HG03565 (cell line): Measurements from ENCODE around the gene NPHP1.
"Not testable (repeated sequence)": the region's sequence is repeated elsewhere in the genome, so short reads cannot be mapped to it uniquely, and the experiment has no call there.

Experiments used
- ATAC-seq: cut with Tn5 transposase; IDR thresholded peaks from one replicate; pipeline ENCODE4 v1.9.1; 2021; ENCODE audit warnings: mild to moderate bottlenecking, moderate library complexity; ENCODE audit not compliant: unreplicated experiment

The NPHP1 gene

GRCh38 chr2:110204408-110205385 is at the start of gene NPHP1:
NPHP1 (minus strand) TSS chr2:110205013; CDS start chr2:110204968, 45 bp downstream.
- peak; percentile 90 for ATAC-seq

- ATAC-seq, result not testable (repeated sequence)
Measured at GRCh38 chr2:110248081-110248795, 43.4 kb upstream of the NPHP1 start.

GRCh38 chr2:110245488-110246435 is 40.9 kb upstream of the NPHP1 start:
- not testable (repeated sequence) for ATAC-seq

- not testable (repeated sequence) for ATAC-seq
Measured at GRCh38 chr2:110243283-110243682, 38.5 kb upstream of the NPHP1 start.

- ATAC-seq, result not testable (repeated sequence)
Measured at GRCh38 chr2:110234514-110234913, 29.7 kb upstream of the NPHP1 start.

- ATAC-seq, result not testable (repeated sequence)
Measured at GRCh38 chr2:110229886-110230285, 25.1 kb upstream of the NPHP1 start.

- not testable (repeated sequence) for ATAC-seq
Measured at GRCh38 chr2:110222626-110223025, 17.8 kb upstream of the NPHP1 start.

GRCh38 chr2:110221938-110222337 is 17.1 kb upstream of the NPHP1 start:
- ATAC-seq, result no peak

- ATAC-seq, result no peak
Measured at GRCh38 chr2:110220190-110220564, 15.4 kb upstream of the NPHP1 start.

- no peak for ATAC-seq
Measured at GRCh38 chr2:110219496-110220189, 14.8 kb upstream of the NPHP1 start.

- not testable (repeated sequence) for ATAC-seq
Measured at GRCh38 chr2:110218889-110219288, 14.1 kb upstream of the NPHP1 start.

- ATAC-seq, result no peak
Measured at GRCh38 chr2:110216803-110217202, 12.0 kb upstream of the NPHP1 start.

GRCh38 chr2:110216199-110216598 is 11.4 kb upstream of the NPHP1 start:
- ATAC-seq, result no peak

- no peak for ATAC-seq
Measured at GRCh38 chr2:110215566-110216158, 10.8 kb upstream of the NPHP1 start.

- ATAC-seq, result no peak
Measured at GRCh38 chr2:110215091-110215490, 10.3 kb upstream of the NPHP1 start.

- ATAC-seq, result not testable (repeated sequence)
Measured at GRCh38 chr2:110213522-110213921, 8.7 kb upstream of the NPHP1 start.

- ATAC-seq, result peak; percentile 74
Measured at GRCh38 chr2:110211938-110212858, 7.4 kb upstream of the NPHP1 start, which contains the start of gene MTLN. MTLN (minus strand) TSS chr2:110212547; CDS start chr2:110212525, 22 bp downstream.

- no peak for ATAC-seq
Measured at GRCh38 chr2:110205660-110206455, 1.0 kb upstream of the NPHP1 start.
